K562 (cell line): Measurements from ENCODE around the gene PLAAT4. TPM values are rescaled to one million over a fixed set of nuclear protein-coding genes. Genes with fewer than 3 reads are reported as not detected.

Source experiments
- ADNP ChIP-seq: fragments of 200-800 bp; sonication (Bioruptor generic); IDR thresholded peaks from 2 replicates; pipeline ENCODE4 v1.6.1; 2016; ENCODE audit warnings: missing genetic modification characterization, missing compliant biosample characterization
- BACH1 ChIP-seq: fragments of 200-800 bp; sonication (Bioruptor generic); IDR thresholded peaks from 2 replicates; pipeline ENCODE4 v1.6.1; 2016; ENCODE audit warnings: missing genetic modification characterization, missing compliant biosample characterization
- EGR1 ChIP-seq: fragments of 450-650 bp; conservative IDR thresholded peaks from 2 replicates; pipeline ENCODE4 v1.6.1; 2017; ENCODE audit warnings: mild to moderate bottlenecking
- ESRRA ChIP-seq: fragments of 450-650 bp; IDR thresholded peaks from 2 replicates; pipeline ENCODE4 v1.6.1; 2014; ENCODE audit warnings: low read depth, mild to moderate bottlenecking, moderate library complexity, borderline replicate concordance
- KDM5B ChIP-seq: fragments of 200-600 bp; sonication (generic); IDR thresholded peaks from 2 replicates; pipeline ENCODE4 v1.6.1; 2012; ENCODE audit warnings: low read depth, mild to moderate bottlenecking, moderate library complexity, low read length, control low read depth, inconsistent platforms; ENCODE audit not compliant: insufficient replicate concordance
- NR3C1 ChIP-seq: sonication (generic); formaldehyde crosslinking; IDR thresholded peaks from 2 replicates; pipeline ENCODE4 v1.8.1; 2022; ENCODE audit warnings: missing genetic modification reagents
- PHB ChIP-seq: fragments of 250-450 bp; sonication (Bioruptor Pico); IDR thresholded peaks from 2 replicates; pipeline ENCODE4 v1.5.0; 2021
- POLR2A ChIP-seq: fragments of 450-650 bp; conservative IDR thresholded peaks from 2 replicates; pipeline ENCODE4 v1.6.1; 2016
- POLR2H ChIP-seq: IDR thresholded peaks from 2 replicates; pipeline ENCODE4 v1.6.1; 2016; ENCODE audit warnings: missing genetic modification characterization, low read depth, mild to moderate bottlenecking, control low read depth, missing compliant biosample characterization, moderate library complexity
- SPI1 ChIP-seq: IDR thresholded peaks from 2 replicates; pipeline ENCODE4 v1.6.1; 2011; ENCODE audit warnings: low read depth, low read length, control low read depth, borderline replicate concordance
- WHSC1 ChIP-seq: IDR thresholded peaks from one replicate; pipeline ENCODE4 v1.6.1; 2012; ENCODE audit warnings: low read length, control low read depth, inconsistent platforms
- ZBTB17 ChIP-seq: fragments of 450-650 bp; formaldehyde crosslinking; IDR thresholded peaks from 2 replicates; pipeline ENCODE4 v1.4.0; 2020; ENCODE audit warnings: mild to moderate bottlenecking
- ZNF12 ChIP-seq: sonication (generic); formaldehyde crosslinking; IDR thresholded peaks from 2 replicates; pipeline ENCODE4 v1.4.0; 2020; ENCODE audit warnings: mild to moderate bottlenecking, missing genetic modification reagents
- ZNF124 ChIP-seq: sonication (generic); formaldehyde crosslinking; IDR thresholded peaks from 2 replicates; pipeline ENCODE4 v1.8.1; 2022; ENCODE audit warnings: missing genetic modification reagents
- ZNF133 ChIP-seq: fragments of 250-450 bp; sonication (Bioruptor Pico); IDR thresholded peaks from 2 replicates; pipeline ENCODE4 v1.4.0; 2020; ENCODE audit warnings: mild to moderate bottlenecking
- ZNF140 ChIP-seq: fragments of 250-450 bp; sonication (Bioruptor Pico); IDR thresholded peaks from 2 replicates; pipeline ENCODE4 v1.8.0; 2021; ENCODE audit warnings: moderate library complexity, mild to moderate bottlenecking, inconsistent platforms
- ZNF146 ChIP-seq: IDR thresholded peaks from one replicate; pipeline ENCODE4 v1.6.1; 2018; ENCODE audit warnings: missing compliant biosample characterization; ENCODE audit not compliant: unreplicated experiment
- ZNF384 ChIP-seq: IDR thresholded peaks from 2 replicates; pipeline ENCODE4 v1.6.1; 2012; ENCODE audit warnings: low read depth, low read length, improper control_type of control experiment
- ZNF507 ChIP-seq: conservative IDR thresholded peaks from 2 replicates; pipeline ENCODE4 v1.6.1; 2017; ENCODE audit warnings: missing genetic modification characterization, missing compliant biosample characterization
- polyA plus RNA-seq, 8 experiments: library from polyadenylated mRNA; depleted of rRNA in 4 of 8; stranded (reverse) in 5 of 8; unstranded in 3 of 8; fragments of >200 nt; fragmentation: Nextera tagmentation in 2 of 8; fragmentation: Illumina TruSeq in 1 of 8; extraction: Ambion mirVana in 2 of 8; extraction: Trizol in 1 of 8; gene quantifications; 2 replicates each; pipeline versions ENCODE4 v1.2.1 to v1.2.3, GENCODE V29; 2011 to 2014; ENCODE audit warnings: inconsistent platforms in 1 of 8, missing spikeins in 1 of 8
- total RNA-seq, 7 experiments: library from RNA; depleted of rRNA in 6 of 7; stranded (reverse); fragments of >200 nt in 6 of 7; fragmentation: Illumina TruSeq in 2 of 7; extraction: Trizol in 2 of 7; gene quantifications; 2 replicates each; pipeline versions ENCODE4 v1.2.1 to v1.2.3, GENCODE V29; 2011 to 2021; ENCODE audit warnings: low replicate concordance in 1 of 7
- TF ChIP-seq, protein P1 (sequence below): IDR thresholded peaks from 2 replicates; pipeline ENCODE4 v1.6.1; 2012; ENCODE audit warnings: low read depth, low read length, improper control_type of control experiment, borderline replicate concordance
- TF ChIP-seq, protein P2 (sequence below): sonication (generic); formaldehyde crosslinking; IDR thresholded peaks from 2 replicates; pipeline ENCODE4 v1.9.0; 2022; ENCODE audit warnings: mild to moderate bottlenecking, missing genetic modification reagents
- TF ChIP-seq, protein P3 (sequence below): fragments of 450-650 bp; IDR thresholded peaks from 2 replicates; pipeline ENCODE4 v1.6.1; 2016; ENCODE audit warnings: borderline replicate concordance
- TF ChIP-seq, protein P4 (sequence below): fragments of 450-650 bp; IDR thresholded peaks from 2 replicates; pipeline ENCODE4 v1.6.1; 2014; ENCODE audit warnings: low read depth, mild to moderate bottlenecking, moderate library complexity, borderline replicate concordance

Gene PLAAT4
- total and polyA plus RNA-seq, 9 of the 15 experiments (the other 6 are each of a cell fraction or from before 2014, with no cell fraction given), result 0.54 to 3.0 (median 1.3) TPM; not detected in 1

DNA sequence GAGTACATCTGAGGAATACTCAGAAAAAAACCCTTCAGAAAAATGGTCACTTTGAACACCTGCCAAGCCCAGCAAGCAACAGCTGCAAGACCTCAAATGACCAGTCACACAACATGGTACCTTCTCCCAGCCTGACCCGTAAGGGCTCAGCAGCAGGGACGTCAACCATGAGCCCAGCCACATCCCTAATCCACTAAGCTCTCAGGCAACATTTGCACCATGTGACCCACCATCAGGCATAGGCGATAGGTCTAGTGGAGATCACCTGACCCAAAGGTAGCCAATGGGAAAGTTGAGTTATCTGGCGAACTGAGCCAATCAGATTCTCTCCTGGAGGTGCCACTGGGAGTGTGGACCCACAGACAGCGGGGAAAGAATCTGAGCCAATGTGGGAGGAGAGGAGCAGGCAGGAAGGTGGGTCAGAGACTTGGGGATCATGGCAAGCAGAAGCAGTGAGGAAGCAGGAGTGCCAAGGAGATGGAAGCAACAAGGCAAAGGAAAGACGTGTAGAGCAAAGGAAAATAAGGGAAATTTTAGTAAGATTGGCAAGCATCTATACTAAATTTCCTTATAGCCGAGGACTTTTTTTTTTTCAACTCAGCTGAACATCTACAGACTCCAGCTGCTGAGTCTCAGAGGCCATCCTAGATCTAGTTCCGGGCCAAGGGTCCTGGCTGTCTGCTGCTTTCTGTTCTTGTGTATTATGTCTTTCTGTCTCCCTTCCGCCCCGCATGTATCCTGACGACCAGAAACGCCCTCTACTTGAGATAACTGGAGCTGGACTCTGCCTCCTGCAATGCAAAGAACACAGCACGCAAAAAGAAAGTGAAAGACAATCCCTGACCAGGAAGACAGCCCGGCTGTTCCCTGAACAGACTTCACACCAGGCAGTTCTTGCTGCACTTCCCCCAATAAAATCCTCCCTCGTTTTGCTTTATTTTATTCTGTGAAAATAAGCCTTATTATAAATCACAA lies 37.6 kb downstream of the PLAAT4 start (continued):
- TF ChIP-seq, protein P1, sequence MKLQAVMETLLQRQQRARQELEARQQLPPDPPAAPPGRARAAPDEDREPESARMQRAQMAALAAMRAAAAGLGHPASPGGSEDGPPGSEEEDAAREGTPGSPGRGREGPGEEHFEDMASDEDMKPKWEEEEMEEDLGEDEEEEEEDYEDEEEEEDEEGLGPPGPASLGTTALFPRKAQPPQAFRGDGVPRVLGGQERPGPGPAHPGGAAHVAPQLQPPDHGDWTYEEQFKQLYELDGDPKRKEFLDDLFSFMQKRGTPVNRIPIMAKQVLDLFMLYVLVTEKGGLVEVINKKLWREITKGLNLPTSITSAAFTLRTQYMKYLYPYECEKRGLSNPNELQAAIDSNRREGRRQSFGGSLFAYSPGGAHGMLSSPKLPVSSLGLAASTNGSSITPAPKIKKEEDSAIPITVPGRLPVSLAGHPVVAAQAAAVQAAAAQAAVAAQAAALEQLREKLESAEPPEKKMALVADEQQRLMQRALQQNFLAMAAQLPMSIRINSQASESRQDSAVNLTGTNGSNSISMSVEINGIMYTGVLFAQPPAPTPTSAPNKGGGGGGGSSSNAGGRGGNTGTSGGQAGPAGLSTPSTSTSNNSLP, result no peak
- TF ChIP-seq EGR1 (no peak), POLR2A (peak; percentile 46), ZNF12 (no peak), ESRRA (no peak), ZNF140 (CRISPR knock-in tag) (no peak), NR3C1 (no peak), KDM5B (no peak), ZNF384 (no peak; the same call in 1 of the 2 replicates), WHSC1 (no peak), SPI1 (peak; percentile 38; the same call in 1 of the 2 replicates), PHB (CRISPR knock-in tag) (no peak), ADNP (no peak), ZNF133 (no peak), BACH1 (tag) (no peak; the same call in 1 of the 2 replicates), POLR2H (tag) (peak; percentile 53; the same call in 1 of the 2 replicates), ZNF124 (CRISPR knock-in tag) (no peak), ZNF507 (tag) (no peak), ZNF146 (no peak), ZBTB17 (no peak)
- TF ChIP-seq, protein P2, sequence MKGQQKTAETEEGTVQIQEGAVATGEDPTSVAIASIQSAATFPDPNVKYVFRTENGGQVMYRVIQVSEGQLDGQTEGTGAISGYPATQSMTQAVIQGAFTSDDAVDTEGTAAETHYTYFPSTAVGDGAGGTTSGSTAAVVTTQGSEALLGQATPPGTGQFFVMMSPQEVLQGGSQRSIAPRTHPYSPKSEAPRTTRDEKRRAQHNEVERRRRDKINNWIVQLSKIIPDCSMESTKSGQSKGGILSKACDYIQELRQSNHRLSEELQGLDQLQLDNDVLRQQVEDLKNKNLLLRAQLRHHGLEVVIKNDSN (CRISPR knock-in tag), result peak; percentile 94
- TF ChIP-seq, protein P3, sequence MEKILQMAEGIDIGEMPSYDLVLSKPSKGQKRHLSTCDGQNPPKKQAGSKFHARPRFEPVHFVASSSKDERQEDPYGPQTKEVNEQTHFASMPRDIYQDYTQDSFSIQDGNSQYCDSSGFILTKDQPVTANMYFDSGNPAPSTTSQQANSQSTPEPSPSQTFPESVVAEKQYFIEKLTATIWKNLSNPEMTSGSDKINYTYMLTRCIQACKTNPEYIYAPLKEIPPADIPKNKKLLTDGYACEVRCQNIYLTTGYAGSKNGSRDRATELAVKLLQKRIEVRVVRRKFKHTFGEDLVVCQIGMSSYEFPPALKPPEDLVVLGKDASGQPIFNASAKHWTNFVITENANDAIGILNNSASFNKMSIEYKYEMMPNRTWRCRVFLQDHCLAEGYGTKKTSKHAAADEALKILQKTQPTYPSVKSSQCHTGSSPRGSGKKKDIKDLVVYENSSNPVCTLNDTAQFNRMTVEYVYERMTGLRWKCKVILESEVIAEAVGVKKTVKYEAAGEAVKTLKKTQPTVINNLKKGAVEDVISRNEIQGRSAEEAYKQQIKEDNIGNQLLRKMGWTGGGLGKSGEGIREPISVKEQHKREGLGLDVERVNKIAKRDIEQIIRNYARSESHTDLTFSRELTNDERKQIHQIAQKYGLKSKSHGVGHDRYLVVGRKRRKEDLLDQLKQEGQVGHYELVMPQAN, result no peak
- TF ChIP-seq, protein P4, sequence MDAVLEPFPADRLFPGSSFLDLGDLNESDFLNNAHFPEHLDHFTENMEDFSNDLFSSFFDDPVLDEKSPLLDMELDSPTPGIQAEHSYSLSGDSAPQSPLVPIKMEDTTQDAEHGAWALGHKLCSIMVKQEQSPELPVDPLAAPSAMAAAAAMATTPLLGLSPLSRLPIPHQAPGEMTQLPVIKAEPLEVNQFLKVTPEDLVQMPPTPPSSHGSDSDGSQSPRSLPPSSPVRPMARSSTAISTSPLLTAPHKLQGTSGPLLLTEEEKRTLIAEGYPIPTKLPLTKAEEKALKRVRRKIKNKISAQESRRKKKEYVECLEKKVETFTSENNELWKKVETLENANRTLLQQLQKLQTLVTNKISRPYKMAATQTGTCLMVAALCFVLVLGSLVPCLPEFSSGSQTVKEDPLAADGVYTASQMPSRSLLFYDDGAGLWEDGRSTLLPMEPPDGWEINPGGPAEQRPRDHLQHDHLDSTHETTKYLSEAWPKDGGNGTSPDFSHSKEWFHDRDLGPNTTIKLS, result 0 out of 2 replicates have a peak, but pooled peaks have one; percentile 33
